ENCODE data around the gene TLK2. TPM values are rescaled to one million over a fixed set of nuclear protein-coding genes. Genes with fewer than 3 reads are reported as not detected.

The TLK2 gene
- total RNA-seq, 1 experiment from 2014 or later: 54.7 TPM

- TF ChIP-seq CTCF (conservative IDR thresholded peaks at IDR 0.05; ENCODE audit: low read depth, low read length) (no peak), EZH2 (IDR thresholded peaks at IDR 0.05; ENCODE audit: borderline replicate concordance, low read depth, low read length, poor library complexity, severe bottlenecking) (no peak)
- no peaks in the 10 kb centered on the region for H3K36me3 ChIP-seq (ENCODE audit: insufficient read depth, low read length, poor library complexity, severe bottlenecking)
- no peaks in the 10 kb centered on the region for H3K27me3 ChIP-seq (replicated peaks; ENCODE audit: insufficient read depth, low read depth, low read length, poor library complexity)
- ChIA-PET CTCF (no interaction called here), POLR2A (ENCODE audit: low non-redundant PET) (interaction anchor here (0.6 kb wide), 1 partner anchor 233 kb away, joined by 5 read pairs; no protein-coding TSS in a partner anchor)
- no TSS peak for BruUV-seq (replicated peaks)
- H3K4me3 ChIP-seq (ENCODE audit: low read depth, low read length, poor library complexity, severe bottlenecking): no peak overlapping the region
- H3K9me3 ChIP-seq (ENCODE audit: low read depth, low read length, poor library complexity, severe bottlenecking): no peaks in the 10 kb centered on the region
- no peak overlapping the region for H3K27ac ChIP-seq (ENCODE audit: low read depth, low read length, poor library complexity, severe bottlenecking)
- intact Hi-C loops (cut with micrococcal nuclease; ENCODE audit: unreplicated experiment): no loop called here
- DNase-seq (ENCODE audit: low spot score): no peak
- H3K4me1 ChIP-seq (ENCODE audit: insufficient read depth, low read length, poor library complexity, severe bottlenecking): no peaks in the 10 kb centered on the region
Observed at GRCh38 chr17:62641153-62641552, 162.5 kb downstream of the TLK2 start.

- Histone ChIP-seq H3K4me1 (ENCODE audit: insufficient read depth, low read length, poor library complexity, severe bottlenecking) (no peaks in the 10 kb centered on the region), H3K27me3 (replicated peaks; ENCODE audit: insufficient read depth, low read depth, low read length, poor library complexity) (no peaks in the 10 kb centered on the region), H3K9me3 (ENCODE audit: low read depth, low read length, poor library complexity, severe bottlenecking) (no peaks in the 10 kb centered on the region), H3K27ac (ENCODE audit: low read depth, low read length, poor library complexity, severe bottlenecking) (no peak overlapping the region), H3K36me3 (ENCODE audit: insufficient read depth, low read length, poor library complexity, severe bottlenecking) (no peaks in the 10 kb centered on the region), H3K4me3 (ENCODE audit: low read depth, low read length, poor library complexity, severe bottlenecking) (no peak overlapping the region)
- DNase-seq (ENCODE audit: low spot score): no peak
- intact Hi-C loops (cut with micrococcal nuclease; ENCODE audit: unreplicated experiment): no loop called here
- ChIA-PET POLR2A (ENCODE audit: low non-redundant PET) (no interaction called here), CTCF (no interaction called here)
- TF ChIP-seq CTCF (conservative IDR thresholded peaks at IDR 0.05; ENCODE audit: low read depth, low read length): no peak
- BruUV-seq (replicated peaks): no TSS peak
Observed at GRCh38 chr17:62641951-62642350, 163.3 kb downstream of the TLK2 start.

- DNase-seq (ENCODE audit: low spot score): no peak
- POLR2A ChIA-PET (ENCODE audit: low non-redundant PET): no interaction called here
- Histone ChIP-seq H3K4me1 (ENCODE audit: insufficient read depth, low read length, poor library complexity, severe bottlenecking) (no peaks in the 10 kb centered on the region), H3K27ac (ENCODE audit: low read depth, low read length, poor library complexity, severe bottlenecking) (no peak overlapping the region), H3K27me3 (replicated peaks; ENCODE audit: insufficient read depth, low read depth, low read length, poor library complexity) (no peaks in the 10 kb centered on the region), H3K9me3 (ENCODE audit: low read depth, low read length, poor library complexity, severe bottlenecking) (no peaks in the 10 kb centered on the region), H3K4me3 (ENCODE audit: low read depth, low read length, poor library complexity, severe bottlenecking) (no peak overlapping the region), H3K36me3 (ENCODE audit: insufficient read depth, low read length, poor library complexity, severe bottlenecking) (no peaks in the 10 kb centered on the region)
- TF ChIP-seq CTCF (conservative IDR thresholded peaks at IDR 0.05; ENCODE audit: low read depth, low read length) (no peak), EZH2 (IDR thresholded peaks at IDR 0.05; ENCODE audit: borderline replicate concordance, low read depth, low read length, poor library complexity, severe bottlenecking) (no peak)
- CTCF ChIA-PET: no interaction called here
- intact Hi-C loops (cut with micrococcal nuclease; ENCODE audit: unreplicated experiment): no loop called here
- no TSS peak for BruUV-seq (replicated peaks)
Observed at GRCh38 chr17:62643496-62643895, 164.9 kb downstream of the TLK2 start.

Measured in A673 (cell line).